Endothelial cell of umbilical vein (primary cell): ENCODE data around the gene STK40.

ENCODE experiments used
- CTCF ChIP-seq, 2 donors: IDR thresholded peaks; 1 replicate in 1 of 2; 2 replicates in 1 of 2; pipeline ENCODE4 v1.5.1; 2011; ENCODE audit warnings: low read length in 2 of 2, mild to moderate bottlenecking in 2 of 2, moderate library complexity in 2 of 2, control low read depth in 1 of 2, inconsistent platforms in 1 of 2, low read depth in 1 of 2; ENCODE audit not compliant: insufficient read depth in 1 of 2; ENCODE audit errors: extremely low read depth in 1 of 2
- EZH2 ChIP-seq: IDR thresholded peaks from 2 replicates; pipeline ENCODE4 v1.6.1; 2012; ENCODE audit warnings: borderline replicate concordance, low read depth, mild to moderate bottlenecking, moderate library complexity, low read length, inconsistent platforms; ENCODE audit not compliant: severe bottlenecking
- FOS ChIP-seq: IDR thresholded peaks from 2 replicates; pipeline ENCODE4 v1.6.1; 2011; ENCODE audit warnings: mild to moderate bottlenecking, low read length, moderate library complexity, borderline replicate concordance; ENCODE audit not compliant: insufficient read depth
- POLR2A ChIP-seq: IDR thresholded peaks from 2 replicates; pipeline ENCODE4 v1.6.1; 2012; ENCODE audit warnings: low read depth, mild to moderate bottlenecking, control low read depth, low read length

- TF ChIP-seq CTCF (IDR thresholded peaks at IDR 0.05; ENCODE audit: extremely low read depth in 1 of 2, insufficient read depth in 1 of 2, low read depth in 1 of 2, low read length in 2 of 2), result no peak
- TF ChIP-seq POLR2A, result no peak
- TF ChIP-seq EZH2, result no peak
- no peak for TF ChIP-seq FOS
These were observed 47.9 kb downstream of the STK40 start for GRCh38 chr1:36337830-36338229.
